Activated CD8-positive, alpha-beta memory T cell treated with anti-CD3 and anti-CD28 coated beads, Interleukin-2, amount 50 U/mL, for 48 hours (primary cell): ENCODE data around the gene CAMK1D.

Experiments used
- DNase-seq: peaks from one replicate; pipeline ENCODE4 v3.0.0-alpha.2; 2020

The CAMK1D gene

DNA sequence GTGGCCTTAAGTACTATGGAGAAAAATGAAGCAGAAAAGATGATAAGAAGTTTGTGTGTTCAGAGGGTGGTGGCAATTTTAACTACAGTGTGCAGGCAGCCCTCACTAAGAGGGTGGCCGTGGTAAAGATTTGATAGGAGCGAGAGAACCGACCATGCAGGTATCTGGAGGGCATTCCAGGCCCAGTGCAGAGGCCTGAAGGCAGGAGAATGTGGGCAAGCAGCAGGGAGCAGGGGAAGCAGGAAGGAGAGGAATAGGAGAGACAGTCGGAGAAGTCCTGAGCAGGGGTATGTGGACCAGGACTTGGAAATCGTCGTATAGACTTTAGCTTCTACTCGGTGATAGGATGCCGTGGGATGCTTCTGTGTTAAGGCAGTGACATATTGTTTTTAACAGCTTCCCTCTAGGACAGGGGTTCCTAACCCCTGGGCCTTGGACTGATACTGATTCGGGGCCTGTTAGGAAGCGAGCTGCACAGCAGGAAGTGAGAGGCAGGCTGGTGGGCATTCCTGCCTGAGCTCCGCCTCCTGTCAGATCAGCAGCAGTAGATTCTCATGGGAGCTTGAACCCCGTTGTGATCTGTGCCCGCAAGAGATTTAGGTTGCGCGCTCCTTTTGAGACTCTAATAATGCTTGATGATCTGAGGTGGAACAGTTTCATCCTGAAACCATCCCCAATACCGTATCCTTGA, 425.0 kb downstream of the CAMK1D start:
- DNase-seq: no peak

DNA sequence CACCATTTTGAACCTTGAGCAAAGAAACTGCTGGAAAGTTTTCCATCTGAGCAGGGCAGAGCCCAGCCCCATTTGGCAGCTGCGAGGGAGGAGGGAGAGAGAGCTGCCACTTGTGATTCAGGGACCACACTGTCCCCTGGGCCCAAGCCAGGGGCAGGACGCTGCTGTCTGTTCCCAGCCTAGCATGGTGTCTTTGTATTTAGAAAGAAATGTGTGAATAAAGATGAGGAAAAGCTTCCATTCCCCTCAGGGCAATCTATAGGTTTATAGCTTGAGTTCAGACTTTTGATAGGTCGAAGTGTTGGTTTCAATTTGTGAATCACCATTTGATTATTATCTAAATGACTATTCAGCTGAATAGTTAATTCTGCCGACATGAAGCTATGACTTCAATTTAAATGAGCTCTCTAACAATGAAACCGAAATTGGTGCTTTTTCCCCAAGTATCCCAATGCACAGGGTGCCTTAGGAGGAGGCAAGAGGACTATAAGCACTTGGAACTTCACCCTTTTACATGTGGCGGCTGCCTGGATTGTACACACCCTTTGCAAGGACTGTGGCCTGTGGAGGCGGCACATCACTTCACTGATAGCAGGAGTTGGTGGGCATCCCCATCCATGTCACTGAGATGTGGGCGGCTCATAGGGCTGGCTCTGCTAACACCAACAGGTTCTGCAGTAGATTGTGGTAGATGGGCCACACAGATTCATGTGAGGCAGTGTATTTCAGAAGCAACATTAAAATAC, 428.7 kb downstream of the CAMK1D start:
- DNase-seq: peak; percentile 65

DNA sequence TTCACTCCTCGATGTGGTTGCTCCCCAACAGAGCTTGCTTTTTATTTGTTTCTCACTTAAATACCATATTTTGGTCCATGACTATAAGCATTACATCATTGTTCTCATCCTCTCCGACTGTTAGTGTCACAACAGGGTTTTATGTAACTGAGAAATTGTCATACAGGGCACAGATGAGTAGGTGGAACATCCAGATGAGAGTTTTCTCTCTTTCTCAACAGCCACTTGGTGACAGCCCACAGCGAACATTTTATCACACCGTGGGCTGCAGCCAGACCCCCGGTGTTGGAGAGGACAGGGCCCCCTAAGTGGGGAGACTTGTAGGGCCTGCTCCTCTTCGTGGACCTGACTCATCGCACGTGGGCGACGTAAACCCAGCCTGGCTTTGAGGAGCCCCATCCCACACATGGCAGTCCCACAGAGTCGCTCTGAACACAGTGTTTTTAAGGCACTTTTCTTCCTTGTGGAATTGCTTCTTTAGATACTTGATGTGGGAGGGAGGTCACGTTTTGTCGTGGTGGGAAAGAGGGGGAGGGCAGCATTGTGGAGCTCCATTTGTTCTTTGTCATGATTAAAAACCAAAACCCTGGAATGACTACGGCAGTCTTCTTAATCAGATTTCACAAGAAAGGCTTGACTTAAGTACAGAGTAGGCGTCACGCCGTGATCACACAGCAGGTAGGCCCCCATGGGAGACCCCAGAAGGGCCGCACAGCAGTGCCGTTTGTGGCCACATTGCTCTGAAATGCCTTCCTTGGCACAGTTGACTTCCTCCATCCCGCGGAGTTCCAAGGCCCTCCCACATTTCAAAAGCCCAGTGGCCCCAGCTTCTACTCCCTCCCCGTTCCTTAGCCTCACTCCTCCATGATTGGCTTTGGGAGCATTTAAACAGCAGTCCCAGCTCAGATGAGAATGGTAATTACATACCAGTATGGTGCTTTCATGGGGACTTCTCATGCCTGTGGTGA, 431.6 kb downstream of the CAMK1D start:
- peak; percentile 79 for DNase-seq

DNA sequence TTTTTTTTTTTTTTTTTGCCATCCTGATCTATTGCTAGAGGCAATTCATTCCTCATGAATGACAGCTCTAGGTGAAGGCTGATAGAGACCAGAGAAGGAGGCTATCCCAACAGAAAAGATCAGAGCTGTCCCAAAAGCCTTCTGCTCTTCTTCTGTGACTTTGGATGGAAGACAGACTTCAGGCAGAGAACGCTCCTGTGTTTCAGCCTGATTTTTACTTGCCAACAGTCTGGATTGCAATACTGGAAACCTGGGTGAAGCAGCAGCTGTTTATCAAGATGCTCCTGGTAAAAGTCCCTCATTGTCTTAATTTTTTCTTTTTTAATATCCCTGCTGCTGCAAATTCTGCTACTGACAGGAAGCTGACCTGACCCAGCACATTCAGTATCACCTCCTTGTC, 432.6 kb downstream of the CAMK1D start:
- no peak for DNase-seq

DNA sequence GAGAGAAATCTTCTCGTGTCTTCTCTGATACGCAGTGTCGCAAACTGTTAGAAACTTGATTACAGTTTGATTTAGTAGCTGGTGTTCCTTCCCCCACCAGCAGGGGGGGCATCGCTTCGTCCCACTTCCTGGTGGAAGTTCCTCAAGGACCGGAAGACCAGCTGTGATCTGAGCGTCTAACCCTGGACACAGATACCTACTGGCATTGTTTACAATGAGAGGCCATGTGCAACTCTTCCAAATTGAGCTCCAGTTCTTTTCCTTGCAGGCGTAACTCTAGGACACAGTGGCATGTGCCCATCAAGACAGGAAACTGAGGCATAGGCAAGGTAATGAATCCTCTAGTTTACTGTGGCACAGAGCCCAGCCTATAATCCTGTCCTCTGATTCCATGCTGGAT, 433.2 kb downstream of the CAMK1D start:
- peak; percentile 72 for DNase-seq

DNA sequence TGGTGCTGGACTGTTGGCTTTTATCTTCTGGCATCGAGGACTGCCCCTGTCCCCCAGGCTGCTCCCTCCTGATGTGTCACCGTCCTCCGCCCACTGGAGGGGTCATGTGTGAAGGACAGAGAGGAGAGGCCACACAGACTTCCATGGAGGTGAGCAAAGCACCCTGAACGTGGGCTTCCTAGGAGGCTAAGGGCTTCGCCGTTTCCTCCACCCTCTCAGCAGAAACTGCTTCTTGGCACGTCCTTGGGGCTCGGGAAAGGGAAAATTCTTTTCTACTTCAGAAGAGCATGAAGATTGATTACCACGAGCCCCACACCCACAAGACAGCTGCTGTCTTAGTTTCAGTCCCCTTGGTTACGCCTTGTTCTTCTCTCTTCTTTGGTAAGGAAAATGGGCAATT, 433.9 kb downstream of the CAMK1D start:
- no peak for DNase-seq

DNA sequence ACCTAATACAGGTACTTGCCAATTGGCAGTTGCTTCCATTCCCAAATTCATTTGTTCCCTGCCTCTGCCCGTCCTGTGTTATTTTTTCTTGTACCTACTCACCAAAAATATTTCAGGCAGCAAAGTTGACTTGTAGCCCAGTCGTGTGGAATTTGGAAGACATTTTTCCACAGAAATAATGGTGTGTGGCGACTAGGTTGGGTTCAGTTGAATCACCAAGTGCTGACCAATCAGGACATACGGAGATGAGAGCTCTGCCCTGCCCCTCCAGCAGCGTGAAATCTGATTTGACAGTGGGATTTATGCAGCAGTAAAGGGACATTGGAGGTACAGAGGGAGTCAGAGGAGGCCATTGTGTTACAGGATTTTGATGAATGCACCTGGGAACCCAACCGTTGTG, 435.3 kb downstream of the CAMK1D start:
- DNase-seq: no peak

DNA sequence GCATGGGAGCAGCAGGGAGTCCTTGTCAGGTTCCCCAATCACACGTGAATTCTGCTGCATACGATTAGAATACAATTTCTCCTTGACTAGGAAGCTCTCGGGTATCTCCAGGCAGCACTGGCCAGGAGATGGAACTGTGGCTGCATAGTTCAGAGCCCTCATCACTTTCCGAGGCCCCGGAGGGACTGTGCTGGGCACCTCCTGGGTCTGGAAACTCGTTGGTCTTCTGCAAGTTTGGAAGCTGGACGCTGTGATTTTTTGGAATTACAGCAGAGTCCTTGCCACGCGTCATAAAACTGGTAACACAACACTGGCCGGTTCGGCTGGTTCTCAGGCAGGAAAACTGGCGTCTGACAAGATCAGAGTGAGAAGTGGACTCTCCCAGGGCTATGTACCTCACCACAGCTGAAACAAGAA, 436.1 kb downstream of the CAMK1D start:
- no peak for DNase-seq

DNA sequence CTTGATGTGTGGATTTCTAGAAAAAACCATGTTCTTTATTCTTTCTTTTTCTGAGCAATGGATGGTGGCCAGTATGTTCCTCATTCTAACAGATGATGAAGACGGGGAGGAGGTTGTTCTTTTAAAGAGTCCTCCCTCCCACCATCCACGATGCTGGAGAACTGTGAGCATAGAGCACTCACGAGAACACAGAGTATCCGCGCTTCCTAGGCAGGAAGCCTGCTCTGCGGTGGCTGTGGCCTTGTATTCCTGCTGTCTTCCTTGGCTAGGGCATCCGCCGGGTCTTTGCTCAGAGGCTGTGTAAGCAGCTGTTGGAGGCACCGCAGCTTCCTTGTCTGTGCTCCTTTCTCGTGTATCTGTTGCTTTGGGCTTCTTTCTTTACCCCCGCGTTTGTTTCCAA, 437.9 kb downstream of the CAMK1D start:
- no peak for DNase-seq

DNA sequence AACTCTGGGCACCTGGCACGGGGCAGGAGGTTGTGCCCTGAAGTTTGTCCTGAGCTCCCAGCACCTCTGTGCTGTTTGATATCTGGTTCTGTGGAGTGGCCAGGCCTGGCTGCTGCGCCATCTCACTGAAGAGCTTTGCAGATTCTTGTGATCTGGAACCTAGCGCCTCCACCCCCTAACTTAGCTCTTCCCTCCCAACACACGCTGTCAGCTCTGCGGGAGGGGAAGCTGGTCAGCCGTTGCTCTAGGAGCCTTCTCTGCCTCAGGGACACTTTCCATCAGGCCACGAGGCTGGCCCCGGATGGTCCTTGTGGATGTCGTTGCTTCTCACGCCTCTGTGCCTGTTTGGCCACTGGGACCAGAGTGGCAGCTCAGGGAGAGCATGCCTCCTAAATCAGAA, 438.9 kb downstream of the CAMK1D start:
- DNase-seq: no peak

DNA sequence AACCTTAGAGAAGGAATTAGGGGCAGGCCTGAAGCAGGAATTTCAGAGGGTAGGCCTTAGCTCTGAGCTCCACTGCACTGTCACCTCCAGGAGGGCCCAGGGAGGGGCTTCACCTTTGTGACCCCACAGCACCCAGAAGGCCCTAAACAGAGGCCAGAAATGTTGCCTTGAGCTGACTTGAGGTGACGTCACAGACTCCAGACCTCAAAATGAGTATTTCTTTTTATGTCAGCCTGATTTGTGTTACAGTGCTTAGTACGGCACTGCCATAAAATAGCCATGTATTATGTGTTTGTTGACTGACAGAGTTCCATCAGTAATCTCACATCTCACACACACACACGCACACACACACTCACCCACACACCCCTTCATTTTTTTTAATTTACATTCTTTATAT, 440.9 kb downstream of the CAMK1D start:
- DNase-seq: no peak

DNA sequence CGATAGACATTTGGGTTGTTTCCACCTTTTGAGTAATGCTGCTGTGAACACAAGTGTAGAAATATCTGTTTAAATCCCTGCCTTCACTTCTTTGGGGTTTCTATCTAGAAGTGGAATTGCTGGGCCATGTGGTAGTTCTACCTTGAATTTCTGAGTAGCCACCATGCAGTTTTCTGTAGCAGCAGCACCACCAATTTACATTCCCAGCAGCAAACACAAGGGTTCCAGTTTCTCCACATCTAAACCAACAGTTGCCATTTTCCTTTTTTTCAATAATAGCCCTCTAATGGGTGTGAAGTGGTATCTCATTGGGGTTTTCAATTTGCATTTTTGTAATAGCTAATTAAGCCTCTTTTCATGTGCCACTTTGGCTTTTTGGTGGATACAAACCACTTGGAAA, 442.4 kb downstream of the CAMK1D start:
- no peak for DNase-seq

DNA sequence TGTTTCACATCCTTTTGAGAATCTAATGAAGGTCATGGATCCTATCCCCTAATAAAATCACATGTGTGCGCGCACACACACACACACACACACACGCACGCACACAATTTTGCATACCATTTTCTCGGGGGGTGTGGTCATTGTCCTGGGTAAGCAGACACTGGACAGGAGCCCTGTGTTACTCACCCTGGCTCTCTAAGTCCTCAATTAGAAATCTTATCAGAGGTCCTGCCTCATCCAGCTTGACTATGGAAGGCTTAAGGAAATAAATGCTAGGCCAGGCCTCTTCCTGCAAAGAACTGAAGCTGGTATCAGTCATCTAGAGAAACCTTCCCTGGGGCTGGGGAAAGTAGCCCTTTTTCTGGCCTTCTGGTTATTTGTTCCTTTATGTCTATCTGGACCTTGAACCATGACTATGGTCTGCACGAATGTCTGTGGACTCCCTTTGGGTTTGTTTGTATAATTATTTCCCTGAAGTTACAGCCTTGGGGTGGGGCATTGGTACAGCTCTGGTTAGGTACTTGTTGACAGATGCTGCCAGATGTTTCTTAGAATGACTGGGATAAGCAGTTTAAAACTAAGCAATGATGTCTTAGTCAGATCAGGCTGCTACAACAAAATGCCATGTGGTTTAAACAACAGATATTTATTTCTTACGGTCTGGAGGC, 443.7 kb downstream of the CAMK1D start:
- DNase-seq: no peak

DNA sequence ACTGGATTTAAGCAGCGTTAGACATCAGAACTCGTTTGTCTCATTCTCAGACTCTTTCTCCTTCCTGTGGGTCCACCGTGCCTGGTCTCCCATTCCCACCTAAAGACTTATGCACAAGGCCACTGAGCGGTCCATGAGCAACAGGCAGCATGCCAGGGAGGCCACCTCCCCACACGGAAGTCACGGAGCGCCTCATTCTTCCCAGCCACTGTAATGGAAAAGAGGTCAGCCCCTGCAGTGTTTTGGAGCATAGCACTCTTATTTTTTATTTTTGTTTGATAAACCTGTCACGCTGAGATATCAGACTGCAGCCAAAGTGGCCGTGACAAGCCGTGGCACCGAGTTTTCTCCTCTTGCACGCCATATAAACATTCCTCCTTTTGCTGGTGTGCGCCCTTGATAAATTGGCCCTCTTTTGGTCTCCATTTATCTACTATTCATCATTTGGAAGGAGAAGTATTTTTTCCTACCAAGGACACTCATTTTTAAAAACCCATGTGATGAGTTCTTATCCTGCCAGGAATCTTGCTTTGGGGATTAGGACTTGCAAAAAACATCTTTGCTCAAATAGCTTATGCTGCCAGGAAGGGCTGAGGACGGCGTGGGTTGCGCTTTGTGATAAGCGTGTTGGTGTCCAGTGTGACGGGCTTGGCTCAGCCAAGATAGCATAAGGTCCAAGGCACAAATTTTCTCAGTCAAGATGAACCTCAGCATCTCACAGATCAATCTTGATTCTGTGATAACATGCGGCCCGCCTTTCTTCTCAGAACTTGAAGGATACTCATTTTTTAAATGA, 446.2 kb downstream of the CAMK1D start:
- DNase-seq: no peak

DNA sequence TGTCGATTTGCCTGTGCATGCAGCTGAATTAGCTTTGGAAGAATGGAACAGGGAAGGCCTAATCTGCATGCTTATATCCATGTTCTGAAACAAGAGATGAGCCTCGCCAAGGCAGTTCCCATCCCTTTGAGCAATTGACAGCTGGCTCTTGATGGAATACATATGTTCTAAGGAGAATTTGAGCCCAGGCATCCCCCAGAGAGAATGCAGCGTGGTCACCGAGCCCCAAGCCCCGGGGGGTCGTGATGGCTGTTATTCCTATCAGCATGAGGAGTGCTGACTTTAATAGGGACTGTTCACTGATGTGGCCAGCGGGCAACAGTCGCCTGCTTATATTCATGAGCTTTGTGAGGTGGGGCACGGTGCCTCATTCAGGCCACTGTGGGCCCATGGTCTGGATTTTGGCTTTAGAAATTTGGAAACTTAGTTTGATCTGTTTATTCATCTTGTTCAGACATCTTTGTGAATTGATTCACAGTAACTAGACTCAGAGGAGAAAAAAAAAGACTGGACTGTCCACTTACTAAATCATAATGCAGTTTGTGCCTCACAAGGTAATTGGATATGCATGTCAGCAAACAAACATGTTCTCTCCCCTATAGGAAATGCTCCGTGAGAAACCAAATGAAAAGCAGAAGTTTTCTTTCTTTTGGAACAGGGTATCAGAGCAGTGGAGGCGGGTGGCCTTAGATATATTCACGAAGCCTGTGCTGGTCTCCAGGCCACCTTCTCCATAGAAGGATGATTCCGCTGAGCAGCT, 447.2 kb downstream of the CAMK1D start:
- no peak for DNase-seq

DNA sequence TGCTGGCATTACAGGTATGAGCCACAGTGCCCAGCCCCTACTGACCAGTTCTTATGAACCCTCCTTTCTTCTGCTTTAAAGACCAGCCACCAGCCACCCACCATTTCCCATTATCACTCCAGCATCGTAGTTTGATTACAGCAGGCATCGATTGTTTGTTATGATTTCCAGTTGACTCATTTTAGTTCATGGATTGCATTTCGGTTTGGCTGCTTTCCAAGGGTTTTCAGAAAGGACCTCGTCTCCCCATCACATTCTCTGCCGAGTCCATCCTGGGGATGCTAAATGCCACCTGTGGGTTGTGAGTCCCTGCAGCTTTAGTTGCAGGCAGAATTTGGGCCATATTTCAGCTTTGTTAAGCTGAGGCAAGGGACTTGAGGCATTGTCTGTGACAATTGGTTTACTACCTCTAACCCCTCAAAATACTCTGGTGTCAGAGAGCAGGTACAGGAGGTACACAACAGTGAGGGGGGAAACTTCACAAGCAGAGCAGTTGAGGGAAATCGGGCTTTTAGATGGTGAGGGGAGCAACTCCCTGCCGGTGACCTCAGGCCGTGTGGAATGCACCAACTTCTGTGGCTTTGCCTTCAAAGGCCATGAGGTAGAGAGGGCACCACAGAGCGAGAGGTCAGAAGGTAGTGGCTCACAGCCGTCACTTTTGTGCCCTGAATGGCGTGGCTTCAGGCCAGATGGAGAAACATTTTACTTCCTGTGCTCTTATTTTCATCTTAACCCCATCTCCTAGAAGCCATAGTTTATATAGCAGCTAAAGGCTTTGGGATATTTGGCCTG, 448.3 kb downstream of the CAMK1D start:
- no peak for DNase-seq

DNA sequence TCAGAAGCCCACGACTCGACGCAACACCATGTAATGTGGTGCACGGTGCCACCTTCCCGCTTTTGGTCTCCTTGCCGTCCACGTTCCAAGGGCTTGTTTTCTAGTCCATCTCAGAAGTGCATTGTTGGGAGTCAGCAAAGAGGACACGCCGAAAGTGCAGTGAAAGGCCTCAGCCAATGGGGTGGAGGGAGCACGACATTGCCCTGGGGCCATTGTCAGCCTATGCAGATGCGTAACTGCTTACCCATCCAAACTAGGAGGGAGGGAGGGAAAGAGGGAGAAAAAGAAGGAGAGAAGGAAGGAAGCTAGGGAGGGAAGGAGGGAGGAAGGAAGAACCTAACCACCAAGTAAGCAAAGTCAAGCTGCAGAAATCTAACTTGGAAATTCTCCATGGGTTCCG, 449.8 kb downstream of the CAMK1D start:
- DNase-seq: no peak

DNA sequence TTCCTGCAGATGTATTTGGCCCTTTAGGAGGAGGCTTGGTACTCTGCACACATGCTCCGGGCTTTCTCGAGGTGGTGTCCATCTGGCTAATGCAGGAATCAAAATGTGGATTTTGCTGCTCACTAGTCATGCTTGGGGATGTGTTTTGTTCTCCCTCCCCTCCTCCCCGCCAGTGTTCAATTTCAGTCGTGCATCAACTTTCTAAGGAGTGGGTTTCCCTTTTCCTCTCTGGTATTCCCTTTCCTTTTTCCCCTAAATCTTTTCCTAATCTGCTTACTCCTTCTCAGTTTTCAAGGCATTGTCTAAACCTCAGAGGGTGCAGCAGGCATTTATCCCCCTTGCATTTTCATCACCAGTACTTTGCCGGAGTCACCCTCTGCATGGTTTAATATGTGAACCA, 450.4 kb downstream of the CAMK1D start:
- DNase-seq: no peak

DNA sequence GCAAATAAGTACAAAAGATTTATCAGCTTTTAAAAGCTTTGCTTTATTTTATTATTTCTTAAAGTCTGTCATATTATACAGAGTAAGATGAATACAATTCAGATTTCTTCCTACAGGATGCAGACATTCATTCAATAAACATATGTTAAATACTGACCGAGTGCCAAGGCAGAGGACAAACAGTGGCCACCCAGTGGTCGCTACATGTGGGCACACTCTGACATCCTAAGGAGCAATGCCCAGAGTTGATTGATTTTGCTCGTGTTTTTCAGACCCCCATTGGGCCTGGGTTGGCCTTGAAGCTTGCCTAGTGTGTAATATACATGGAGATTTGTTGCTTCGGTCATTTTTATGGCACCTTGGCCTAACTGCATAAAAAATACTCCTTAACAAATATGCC, 451.0 kb downstream of the CAMK1D start:
- DNase-seq: no peak
